Heart left ventricle (tissue), 16 donors: Measurements from ENCODE around the gene CHRDL2. TPM values are rescaled to one million over a fixed set of nuclear protein-coding genes. Genes with fewer than 3 reads are reported as not detected.

Source experiments
- ATAC-seq, 4 donors: fragments of 200-7000 bp; cut with Tn5 transposase; one replicate each; pipeline ENCODE4 v1.9.1; 2020 to 2022; ENCODE audit warnings: moderate library complexity in 4 of 4, mild to moderate bottlenecking in 3 of 4, moderate number of reproducible peaks in 1 of 4
- DNase-seq, 5 donors: peaks; one replicate each; pipeline ENCODE4 v3.0.0-alpha.2; 2020
- H3K27ac ChIP-seq, 12 donors: fragments of 200-600 bp; sonication (generic) in 4 of 12; one replicate each; pipeline versions ENCODE4 v1.5.0 to v1.8.0; 2016 to 2022; ENCODE audit warnings: mild to moderate bottlenecking in 2 of 12
- H3K27me3 ChIP-seq, 9 donors: fragments of 200-600 bp; sonication (generic) in 2 of 9; one replicate each; pipeline versions ENCODE4 v1.5.1 to v1.8.0; 2016 to 2022; ENCODE audit warnings: mild to moderate bottlenecking in 3 of 9
- H3K36me3 ChIP-seq, 9 donors: fragments of 200-600 bp; sonication (generic) in 2 of 9; one replicate each; pipeline versions ENCODE4 v1.5.0 to v1.8.0; 2018 to 2022; ENCODE audit warnings: mild to moderate bottlenecking in 2 of 9
- H3K4me1 ChIP-seq, 12 donors: fragments of 200-600 bp; sonication (generic) in 4 of 12; one replicate each; pipeline versions ENCODE4 v1.5.0 to v1.8.0; 2016 to 2022; ENCODE audit warnings: mild to moderate bottlenecking in 3 of 12
- H3K4me3 ChIP-seq, 12 donors: fragments of 200-600 bp; sonication (generic) in 4 of 12; one replicate each; pipeline versions ENCODE4 v1.5.0 to v1.8.0; 2017 to 2022; ENCODE audit warnings: mild to moderate bottlenecking in 9 of 12, moderate library complexity in 4 of 12
- H3K9me3 ChIP-seq, 12 donors: fragments of 200-600 bp; sonication (generic) in 4 of 12; one replicate each; pipeline versions ENCODE4 v1.5.0 to v1.8.0; 2016 to 2022; ENCODE audit warnings: mild to moderate bottlenecking in 1 of 12
- CTCF ChIP-seq, 12 donors: fragments of 200-600 bp; sonication (generic) in 4 of 12; IDR thresholded peaks; one replicate each; pipeline versions ENCODE4 v1.5.0 to v1.8.0; 2018 to 2022; ENCODE audit warnings: antibody characterized with exemption in 12 of 12, mild to moderate bottlenecking in 5 of 12
- POLR2A ChIP-seq, 2 donors: fragments of 450-650 bp; IDR thresholded peaks; one replicate each; pipeline ENCODE4 v1.6.1; 2017; ENCODE audit warnings: antibody characterized with exemption in 2 of 2, mild to moderate bottlenecking in 2 of 2, moderate library complexity in 2 of 2
- WGBS, 4 donors: extraction: QIAGEN DNeasy Blood & Tissue Kit in 2 of 4; methylation state at CpG; one replicate each; pipeline versions ENCODE4 v1.1.5 to v1.1.7; 2013 to 2018; 5-methylcytosine and 5-hydroxymethylcytosine counted together
- intact Hi-C, 10 donors: fragments of 100-400 bp; cut with DNase I; formaldehyde crosslinking; loops; one replicate each; pipeline versions ENCODE4 v1.11.1 to v1.14.2; 2022
- polyA plus RNA-seq, 2 donors: library from polyadenylated mRNA; stranded (reverse); fragments of 200-250 nt; gene quantifications; one replicate each; pipeline ENCODE4 v1.2.3, GENCODE V29; 2013
- total RNA-seq, 9 donors: library from RNA; depleted of rRNA in 2 of 9; stranded (reverse); fragments of >200 nt in 2 of 9; fragmentation: NEBNext Ultra II Directional in 3 of 9; extraction: Animal tissue kit (Norgen Biotek cat#: 25700) in 3 of 9; gene quantifications; one replicate each; pipeline versions ENCODE4 v1.1.0 to v1.2.4, GENCODE V29; 2016 to 2023
- donor health status: ischemic (EF 13 %, LVEDD 7.1; RV severe dilation, severe dysfunction).
- donor health status: healthy with polysubstance abuse.
- donor health status: DM: no; HTN: yes; CAD: no.
- donor health status: DM: no; HTN: no; CAD: no.
- donor health status: ischemic (EF 25% LVEDD 6.9; RV normal size, moderate dysfunction).
- donor health status: ischemic (EF 25% LVEDD 5.7; RV mildly dilated, moderate dysfunction).
- donor health status: healthy.
- donor health status: DM: yes; HTN: yes; CAD: no.
- donor health status: ischemic (EF 35%, LVEDD 5.7; RV mildly dilated, moderate dysfunction).
- donor health status: nonischemic (EF 11% LVEDD 7.7; RV severe dilation, severe dysfunction).
- donor health status: DM: yes; HTN: yes; CAD: no.
- donor health status: PGD.
- donor health status: ischemic (EF 29% LVEDD 5.4; RV normal size, mild dysfunction).
- donor health status: nonischemic (EF 23%, LVEDD 6.1; RV moderate dilation, normal function).

Gene CHRDL2
- total and polyA plus RNA-seq, 11 donors: 1.5 to 13.4 (median 3.4) TPM

- WGBS, 4 donors: 82 to 90% (median 85%) methylated on average over 5 of the region's 5 CpGs
- ATAC-seq (no peak), DNase-seq (no peak)
- intact Hi-C loops: loop anchor here in 2 of 10 donors (5.0 to 10.0 kb wide), 3 partner anchors 49 to 109 kb away; no protein-coding TSS in a partner anchor
- Histone ChIP-seq H3K4me3 (no peak overlapping the region), H3K4me1 (peaks cover 0 to 33% (median 21%) of the 10 kb centered on the region in 12 donors), H3K9me3 (no peaks in the 10 kb centered on the region), H3K36me3 (no peaks in the 10 kb centered on the region), H3K27ac (peak overlapping the region in 1 of 12 donors; percentile 89), H3K27me3 (peaks cover 0 to 4% (median 0%) of the 10 kb centered on the region in 9 donors)
- TF ChIP-seq CTCF (IDR thresholded peaks at IDR 0.05): no peak
- TF ChIP-seq POLR2A (IDR thresholded peaks at IDR 0.05): no peak
Measured at GRCh38 chr11:74723511-74723910, 7.7 kb downstream of the CHRDL2 start.

GRCh38 chr11:74721479-74721835 lies 9.8 kb downstream of the CHRDL2 start:
- Histone ChIP-seq H3K4me1 (peaks cover 0 to 39% (median 22%) of the 10 kb centered on the region in 12 donors), H3K27ac (peak overlapping the region in 11 of 12 donors; percentile 48 to 89 (median 65)), H3K27me3 (peaks cover 0 to 4% (median 0%) of the 10 kb centered on the region in 9 donors), H3K36me3 (no peaks in the 10 kb centered on the region), H3K4me3 (no peak overlapping the region), H3K9me3 (no peaks in the 10 kb centered on the region)
- TF ChIP-seq CTCF (IDR thresholded peaks at IDR 0.05): no peak
- no peak for TF ChIP-seq POLR2A (IDR thresholded peaks at IDR 0.05)
- intact Hi-C loops: loop anchor here in 2 of 10 donors (5.0 to 10.0 kb wide), 3 partner anchors 47 to 107 kb away; no protein-coding TSS in a partner anchor
- DNase-seq (no peak), ATAC-seq (peak in 3 of 4 donors; percentile 1 to 26 (median 21))
- WGBS, 4 donors: 45 to 72% (median 63%) methylated on average over 2 to 3 of the region's 3 CpGs

- ATAC-seq: peak; percentile 53 to 86 (median 84)
- WGBS, 4 donors: 44 to 51% (median 47%) methylated on average over 16 to 17 of the region's 17 CpGs
- Histone ChIP-seq H3K9me3 (no peaks in the 10 kb centered on the region), H3K27ac (peak overlapping the region in 11 of 12 donors; percentile 48 to 89 (median 65)), H3K36me3 (no peaks in the 10 kb centered on the region), H3K27me3 (peaks cover 0 to 2% (median 0%) of the 10 kb centered on the region in 9 donors), H3K4me3 (no peak overlapping the region), H3K4me1 (peaks cover 0 to 37% (median 17%) of the 10 kb centered on the region in 12 donors)
- DNase-seq: peak; percentile 55 to 89 (median 81)
- intact Hi-C loops: loop anchor here in 2 of 10 donors (5.0 to 10.0 kb wide), 3 partner anchors 46 to 106 kb away; no protein-coding TSS in a partner anchor
- TF ChIP-seq POLR2A (IDR thresholded peaks at IDR 0.05): no peak
- TF ChIP-seq CTCF (IDR thresholded peaks at IDR 0.05): no peak
Measured at GRCh38 chr11:74720596-74721478, 10.4 kb downstream of the CHRDL2 start.

GRCh38 chr11:74719011-74719410 lies 12.2 kb downstream of the CHRDL2 start:
- DNase-seq: no peak
- TF ChIP-seq POLR2A (IDR thresholded peaks at IDR 0.05) (no peak), CTCF (IDR thresholded peaks at IDR 0.05) (no peak)
- H3K9me3 ChIP-seq: no peaks in the 10 kb centered on the region
- 90 to 95% (median 92%) methylated on average over 5 of the region's 5 CpGs for WGBS, 4 donors
- no peaks in the 10 kb centered on the region for H3K27me3 ChIP-seq
- peak overlapping the region in 1 of 12 donors; percentile 89 for H3K27ac ChIP-seq
- no peak overlapping the region for H3K4me3 ChIP-seq
- H3K4me1 ChIP-seq: peaks cover 0 to 32% (median 15%) of the 10 kb centered on the region in 12 donors
- intact Hi-C loops: no loop called here
- no peak for ATAC-seq
- H3K36me3 ChIP-seq: no peaks in the 10 kb centered on the region
